Endothelial cell of umbilical vein (primary cell): Measurements from ENCODE around the gene RASAL1.

ENCODE experiments used
- EZH2 ChIP-seq: IDR thresholded peaks from 2 replicates; pipeline ENCODE4 v1.6.1; 2012; ENCODE audit warnings: borderline replicate concordance, low read depth, mild to moderate bottlenecking, moderate library complexity, low read length, inconsistent platforms; ENCODE audit not compliant: severe bottlenecking
- FOS ChIP-seq: IDR thresholded peaks from 2 replicates; pipeline ENCODE4 v1.6.1; 2011; ENCODE audit warnings: mild to moderate bottlenecking, low read length, moderate library complexity, borderline replicate concordance; ENCODE audit not compliant: insufficient read depth
- GATA2 ChIP-seq: IDR thresholded peaks from 2 replicates; pipeline ENCODE4 v1.7.0; 2011; ENCODE audit warnings: low read depth, mild to moderate bottlenecking, moderate library complexity, mixed read lengths, low read length; ENCODE audit not compliant: insufficient read length, insufficient read depth
- POLR2A ChIP-seq: IDR thresholded peaks from 2 replicates; pipeline ENCODE4 v1.6.1; 2012; ENCODE audit warnings: low read depth, mild to moderate bottlenecking, control low read depth, low read length
- POLR2AphosphoS5 ChIP-seq: IDR thresholded peaks from 2 replicates; pipeline ENCODE4 v1.6.1; 2012; ENCODE audit warnings: low read depth, mild to moderate bottlenecking, control low read depth, low read length, moderate library complexity; ENCODE audit not compliant: insufficient read depth
- TF ChIP-seq, protein P1 (sequence below), 2 donors: IDR thresholded peaks; 1 replicate in 1 of 2; 2 replicates in 1 of 2; pipeline ENCODE4 v1.5.1; 2011; ENCODE audit warnings: low read length in 2 of 2, mild to moderate bottlenecking in 2 of 2, moderate library complexity in 2 of 2, control low read depth in 1 of 2, inconsistent platforms in 1 of 2, low read depth in 1 of 2; ENCODE audit not compliant: insufficient read depth in 1 of 2; ENCODE audit errors: extremely low read depth in 1 of 2
- TF ChIP-seq, protein P2 (sequence below): IDR thresholded peaks from 2 replicates; pipeline ENCODE4 v1.6.1; 2011; ENCODE audit not compliant: insufficient read depth, insufficient read length

DNA sequence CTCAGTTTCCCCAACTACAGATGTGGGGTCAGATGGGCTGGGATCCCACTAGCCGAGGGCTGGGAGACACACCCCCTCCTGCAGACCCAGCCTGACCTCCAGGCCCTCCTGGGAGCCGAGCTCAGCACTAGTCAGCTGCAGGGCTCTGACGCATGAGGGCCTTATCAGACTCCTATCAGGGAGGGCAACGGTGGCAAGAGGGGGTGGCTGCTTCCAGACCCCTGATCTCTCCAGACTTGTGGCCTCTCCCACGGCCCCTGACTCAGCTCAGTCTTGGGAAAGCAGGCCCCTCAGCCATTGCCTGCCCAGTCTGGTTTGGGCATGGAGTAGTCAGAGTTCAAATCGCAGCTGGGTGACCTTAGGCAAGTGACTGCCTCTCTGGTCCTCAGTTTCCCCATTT is 2.5 kb downstream of the RASAL1 start:
- TF ChIP-seq, protein P1, sequence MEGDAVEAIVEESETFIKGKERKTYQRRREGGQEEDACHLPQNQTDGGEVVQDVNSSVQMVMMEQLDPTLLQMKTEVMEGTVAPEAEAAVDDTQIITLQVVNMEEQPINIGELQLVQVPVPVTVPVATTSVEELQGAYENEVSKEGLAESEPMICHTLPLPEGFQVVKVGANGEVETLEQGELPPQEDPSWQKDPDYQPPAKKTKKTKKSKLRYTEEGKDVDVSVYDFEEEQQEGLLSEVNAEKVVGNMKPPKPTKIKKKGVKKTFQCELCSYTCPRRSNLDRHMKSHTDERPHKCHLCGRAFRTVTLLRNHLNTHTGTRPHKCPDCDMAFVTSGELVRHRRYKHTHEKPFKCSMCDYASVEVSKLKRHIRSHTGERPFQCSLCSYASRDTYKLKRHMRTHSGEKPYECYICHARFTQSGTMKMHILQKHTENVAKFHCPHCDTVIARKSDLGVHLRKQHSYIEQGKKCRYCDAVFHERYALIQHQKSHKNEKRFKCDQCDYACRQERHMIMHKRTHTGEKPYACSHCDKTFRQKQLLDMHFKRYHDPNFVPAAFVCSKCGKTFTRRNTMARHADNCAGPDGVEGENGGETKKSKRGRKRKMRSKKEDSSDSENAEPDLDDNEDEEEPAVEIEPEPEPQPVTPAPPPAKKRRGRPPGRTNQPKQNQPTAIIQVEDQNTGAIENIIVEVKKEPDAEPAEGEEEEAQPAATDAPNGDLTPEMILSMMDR (IDR thresholded peaks at IDR 0.05; ENCODE audit: extremely low read depth in 1 of 2, insufficient read depth in 1 of 2, low read depth in 1 of 2, low read length in 2 of 2) = no peak
- TF ChIP-seq POLR2AphosphoS5 = no peak
- no peak for TF ChIP-seq POLR2A
- TF ChIP-seq EZH2 = no peak
- TF ChIP-seq, protein P2, sequence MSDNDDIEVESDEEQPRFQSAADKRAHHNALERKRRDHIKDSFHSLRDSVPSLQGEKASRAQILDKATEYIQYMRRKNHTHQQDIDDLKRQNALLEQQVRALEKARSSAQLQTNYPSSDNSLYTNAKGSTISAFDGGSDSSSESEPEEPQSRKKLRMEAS = no peak
- TF ChIP-seq GATA2 = no peak
- TF ChIP-seq FOS = no peak
